Transverse colon (tissue), 4 donors: ENCODE results near the gene CBLB.

Source experiments
- CTCF ChIP-seq, 5 experiments: fragments of 200-600 bp in 3 of 5; fragments of 450-650 bp in 2 of 5; sonication (generic) in 3 of 5; IDR thresholded peaks; 1 replicate in 2 of 5; 2 replicates in 3 of 5; pipeline ENCODE4 v1.5.1; 2016 to 2017; ENCODE audit warnings: antibody characterized with exemption in 5 of 5, inconsistent platforms in 3 of 5, mild to moderate bottlenecking in 2 of 5, moderate library complexity in 1 of 5
- POLR2AphosphoS5 ChIP-seq, 3 donors: sonication (generic); formaldehyde crosslinking; IDR thresholded peaks; one replicate each; pipeline ENCODE4 v1.6.1; 2016; ENCODE audit warnings: antibody characterized with exemption in 3 of 3

- no peak for TF ChIP-seq POLR2AphosphoS5 (IDR thresholded peaks at IDR 0.05)
- no peak for TF ChIP-seq CTCF (IDR thresholded peaks at IDR 0.05)
Measured at GRCh38 chr3:105867712-105868430, 941 bp downstream of the CBLB start.
